Tibial nerve (tissue), 4 donors: ENCODE results near the gene REPS2. TPM values are rescaled to one million over a fixed set of nuclear protein-coding genes. Genes with fewer than 3 reads are reported as not detected.
A peak's percentile ranks its signal among the peaks of the same experiment; 100 is the strongest.

Experiments used
- DNase-seq, 2 donors: peaks; one replicate each; pipeline ENCODE4 v3.0.0-alpha.2; 2019; ENCODE audit warnings: low spot score in 2 of 2
- H3K27ac ChIP-seq, 4 donors: fragments of 200-600 bp; sonication (generic) in 3 of 4; one replicate each; pipeline ENCODE4 v1.5.1; 2017 to 2019; ENCODE audit warnings: mild to moderate bottlenecking in 1 of 4
- H3K27me3 ChIP-seq, 2 donors: fragments of 200-600 bp; sonication (generic) in 1 of 2; one replicate each; pipeline versions ENCODE4 v1.5.1 to v1.6.0; 2017 to 2019
- H3K36me3 ChIP-seq, 3 donors: fragments of 200-600 bp; sonication (generic); one replicate each; pipeline ENCODE4 v1.5.1; 2018 to 2019
- H3K4me1 ChIP-seq, 4 donors: fragments of 200-600 bp; sonication (generic) in 3 of 4; one replicate each; pipeline ENCODE4 v1.5.1; 2017 to 2019
- H3K4me3 ChIP-seq, 4 donors: fragments of 200-600 bp; sonication (generic) in 3 of 4; one replicate each; pipeline ENCODE4 v1.5.1; 2017 to 2019; ENCODE audit warnings: mild to moderate bottlenecking in 1 of 4, moderate library complexity in 1 of 4
- H3K9me3 ChIP-seq, 4 donors: fragments of 200-600 bp; sonication (generic) in 3 of 4; one replicate each; pipeline ENCODE4 v1.5.1; 2017 to 2019
- EP300 ChIP-seq, 2 donors: sonication (generic); formaldehyde crosslinking; IDR thresholded peaks; one replicate each; pipeline ENCODE4 v1.6.1; 2017; ENCODE audit warnings: antibody characterized with exemption in 2 of 2, mild to moderate bottlenecking in 1 of 2
- POLR2A ChIP-seq, 2 donors: fragments of 450-650 bp; IDR thresholded peaks; one replicate each; pipeline ENCODE4 v1.6.1; 2017; ENCODE audit warnings: antibody characterized with exemption in 2 of 2, mild to moderate bottlenecking in 2 of 2, moderate library complexity in 2 of 2
- WGBS, 2 donors: methylation state at CpG; one replicate each; pipeline ENCODE4 v1.1.5; 2018; 5-methylcytosine and 5-hydroxymethylcytosine counted together
- small RNA-seq: library from RNA; depleted of rRNA; stranded (forward); fragments of <200 nt; gene quantifications from one replicate; pipeline ENCODE3, GENCODE V24; 2016
- total RNA-seq, 4 donors: library from RNA; depleted of rRNA; stranded (reverse); fragments of >200 nt; gene quantifications; one replicate each; pipeline ENCODE4 v1.1.0, GENCODE V29; 2016
- TF ChIP-seq, protein P1 (sequence below), 5 experiments: fragments of 200-600 bp in 3 of 5; fragments of 450-650 bp in 2 of 5; sonication (generic) in 3 of 5; IDR thresholded peaks; one replicate each; pipeline ENCODE4 v1.5.1; 2016 to 2019; ENCODE audit warnings: antibody characterized with exemption in 5 of 5, mild to moderate bottlenecking in 3 of 5, moderate library complexity in 2 of 5

REPS2 gene
- total RNA-seq, 4 donors from 2014 or later, result 7.5 to 26.0 (median 9.7) TPM

DNA sequence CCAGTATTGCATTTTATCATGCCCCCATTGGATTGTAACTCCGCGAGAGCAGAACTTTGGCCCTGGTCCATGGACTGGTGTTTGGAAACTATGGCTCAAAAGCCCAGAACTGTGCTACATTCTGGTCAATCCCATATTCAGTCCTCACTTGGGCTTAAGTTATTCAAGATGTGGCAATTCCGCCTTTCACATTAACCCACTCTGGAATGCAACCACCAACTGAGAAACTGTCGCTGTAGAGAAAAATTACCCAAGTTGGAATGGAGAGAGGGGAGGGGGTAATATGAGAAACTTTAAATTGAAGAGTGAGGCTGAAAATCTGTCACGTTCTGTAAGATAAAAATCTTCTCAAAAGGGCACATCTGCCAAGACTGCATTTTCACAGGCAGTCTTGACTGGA, 239.0 kb downstream of the REPS2 start:
- Histone ChIP-seq H3K9me3 (no peaks in the 10 kb centered on the region), H3K4me3 (no peak overlapping the region), H3K4me1 (no peaks in the 10 kb centered on the region), H3K36me3 (no peaks in the 10 kb centered on the region), H3K27ac (no peak overlapping the region), H3K27me3 (no peaks in the 10 kb centered on the region)
- 75 to 81% methylated on average over 5 of the region's 5 CpGs for WGBS, 2 donors
- no peak for DNase-seq
- no peak for TF ChIP-seq POLR2A (IDR thresholded peaks at IDR 0.05)
- TF ChIP-seq EP300 (IDR thresholded peaks at IDR 0.05), result no peak
- TF ChIP-seq, protein P1, sequence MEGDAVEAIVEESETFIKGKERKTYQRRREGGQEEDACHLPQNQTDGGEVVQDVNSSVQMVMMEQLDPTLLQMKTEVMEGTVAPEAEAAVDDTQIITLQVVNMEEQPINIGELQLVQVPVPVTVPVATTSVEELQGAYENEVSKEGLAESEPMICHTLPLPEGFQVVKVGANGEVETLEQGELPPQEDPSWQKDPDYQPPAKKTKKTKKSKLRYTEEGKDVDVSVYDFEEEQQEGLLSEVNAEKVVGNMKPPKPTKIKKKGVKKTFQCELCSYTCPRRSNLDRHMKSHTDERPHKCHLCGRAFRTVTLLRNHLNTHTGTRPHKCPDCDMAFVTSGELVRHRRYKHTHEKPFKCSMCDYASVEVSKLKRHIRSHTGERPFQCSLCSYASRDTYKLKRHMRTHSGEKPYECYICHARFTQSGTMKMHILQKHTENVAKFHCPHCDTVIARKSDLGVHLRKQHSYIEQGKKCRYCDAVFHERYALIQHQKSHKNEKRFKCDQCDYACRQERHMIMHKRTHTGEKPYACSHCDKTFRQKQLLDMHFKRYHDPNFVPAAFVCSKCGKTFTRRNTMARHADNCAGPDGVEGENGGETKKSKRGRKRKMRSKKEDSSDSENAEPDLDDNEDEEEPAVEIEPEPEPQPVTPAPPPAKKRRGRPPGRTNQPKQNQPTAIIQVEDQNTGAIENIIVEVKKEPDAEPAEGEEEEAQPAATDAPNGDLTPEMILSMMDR (IDR thresholded peaks at IDR 0.05), result no peak

DNA sequence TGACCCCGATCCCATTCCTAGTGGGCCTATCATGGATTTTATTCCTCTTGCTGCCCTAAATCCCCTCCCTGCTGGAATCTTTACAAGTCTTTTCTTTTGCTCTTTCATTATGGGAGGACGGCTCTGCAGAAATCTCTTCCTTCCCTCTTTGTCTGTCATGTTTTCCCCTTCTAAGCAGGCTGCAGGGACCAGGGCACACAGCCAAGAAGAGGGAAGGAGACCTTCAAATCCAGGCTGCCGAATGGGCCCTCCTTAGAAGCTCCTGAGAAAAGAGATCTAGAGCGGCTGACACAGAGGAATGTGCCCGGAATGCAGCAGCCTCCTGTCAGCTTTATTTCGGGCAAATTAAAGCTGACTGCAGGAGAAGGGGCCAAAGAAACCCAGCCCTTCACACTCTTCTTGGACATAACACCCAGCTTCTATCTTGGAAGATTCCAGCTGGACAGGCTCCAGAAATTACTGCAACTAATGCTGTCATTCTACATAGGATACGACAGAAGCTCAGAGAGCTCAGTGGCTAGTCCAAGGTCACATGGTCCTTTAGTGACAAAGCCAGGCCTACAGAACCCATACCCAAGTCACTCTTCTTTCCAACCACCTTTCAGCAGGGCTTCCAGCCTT, 240.8 kb downstream of the REPS2 start:
- WGBS, 2 donors, result 29 to 55% methylated on average over 7 of the region's 7 CpGs
- no peaks in the 10 kb centered on the region for H3K36me3 ChIP-seq
- TF ChIP-seq POLR2A (IDR thresholded peaks at IDR 0.05), result no peak
- no peak for TF ChIP-seq EP300 (IDR thresholded peaks at IDR 0.05)
- TF ChIP-seq, protein P1 (IDR thresholded peaks at IDR 0.05), result no peak

DNA sequence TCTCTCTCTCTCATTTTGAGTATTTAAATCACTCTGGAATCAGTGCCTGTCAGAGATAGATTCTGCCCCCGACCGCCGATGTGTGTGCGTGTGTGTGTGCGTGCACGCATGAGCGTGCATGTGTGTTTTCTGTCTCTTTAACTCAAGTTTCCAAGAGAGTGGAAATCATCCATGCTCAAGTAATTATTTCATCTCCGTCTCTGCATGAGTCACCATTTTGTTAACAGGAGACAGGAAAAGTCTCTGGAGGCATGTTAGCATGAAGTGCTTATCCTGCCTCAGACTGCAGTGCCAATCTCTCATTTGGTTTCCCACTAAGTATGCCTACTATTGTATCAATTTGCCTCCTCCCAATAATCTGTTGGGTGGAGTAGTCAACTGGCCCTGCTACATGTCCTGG, 245.6 kb downstream of the REPS2 start:
- Histone ChIP-seq H3K4me1 (no peaks in the 10 kb centered on the region), H3K27ac (no peak overlapping the region), H3K36me3 (no peaks in the 10 kb centered on the region), H3K4me3 (no peak overlapping the region), H3K9me3 (no peaks in the 10 kb centered on the region), H3K27me3 (no peaks in the 10 kb centered on the region)
- no peak for TF ChIP-seq EP300 (IDR thresholded peaks at IDR 0.05)
- TF ChIP-seq, protein P1 (IDR thresholded peaks at IDR 0.05), result no peak
- TF ChIP-seq POLR2A (IDR thresholded peaks at IDR 0.05), result no peak
- 90% methylated on average over 8 of the region's 8 CpGs for WGBS, 2 donors
- DNase-seq, result no peak

More for the DNA sequence above, 240.8 kb downstream of the REPS2 start:
- no peaks in the 10 kb centered on the region for H3K9me3 ChIP-seq
- H3K27me3 ChIP-seq, result no peaks in the 10 kb centered on the region
- H3K4me1 ChIP-seq, result no peaks in the 10 kb centered on the region
- H3K27ac ChIP-seq, result no peak overlapping the region
- no peak overlapping the region for H3K4me3 ChIP-seq
- DNase-seq, result peak in 1 of 2 donors; percentile 21

Small RNA genes within 50 kb of the gene (small RNA-seq; reads per million reads assigned to genes)
- gene RF00019 (not detected), gene RF00190 (not detected)

Other genes with a start within 250 kb of the REPS2 start
- 10 to 100 TPM; 15.9 to 27.5 (median 18.7) TPM for gene CTPS2, start 234.0 kb upstream of the REPS2 start, total RNA-seq
- gene SYAP1, start 227.0 kb upstream of the REPS2 start, total RNA-seq, result 10 to 100 TPM; 10.6 to 22.6 (median 16.9) TPM
- gene TXLNG, start 160.2 kb upstream of the REPS2 start, total RNA-seq, result 10 to 100 TPM; 16.3 to 22.2 (median 20.0) TPM
- 10 to 100 TPM; 69.7 to 85.5 (median 79.2) TPM for gene RBBP7, start 76.3 kb upstream of the REPS2 start, total RNA-seq